CD8-positive, alpha-beta memory T cell (primary cell): ENCODE results near the gene SLC7A7. TPM values are rescaled to one million over a fixed set of nuclear protein-coding genes. Genes with fewer than 3 reads are reported as not detected.
"Not testable (repeated sequence)": the region's sequence is repeated elsewhere in the genome, so short reads cannot be mapped to it uniquely, and the experiment has no call there.

Experiments
- CTCF ChIA-PET: fragments of 350-600 bp; sonication (Branson Sonifier 250); formaldehyde crosslinking; loops from one replicate; lab custom pipeline; 2021; ENCODE audit warnings: antibody characterized with exemption; lab: Charles Lee
- POLR2A ChIA-PET: fragments of 350-600 bp; sonication (Branson Sonifier 250); formaldehyde crosslinking; loops from one replicate; lab custom pipeline; 2021; ENCODE audit warnings: antibody characterized with exemption; lab: Charles Lee
- DNase-seq, 5 donors: peaks; one replicate each; pipeline versions ENCODE4 v3.0.0 to v3.0.0-alpha.2; 2020 to 2022; ENCODE audit warnings: mixed read lengths in 1 of 5
- H3K27ac ChIP-seq: one replicate; pipeline ENCODE4 v1.7.0; 2013; ENCODE audit warnings: low read depth, mild to moderate bottlenecking, low read length, moderate library complexity
- H3K27me3 ChIP-seq: 2 replicates; pipeline ENCODE4 v1.7.0; 2013; ENCODE audit warnings: low read length, mild to moderate bottlenecking; ENCODE audit not compliant: insufficient read depth, poor library complexity, severe bottlenecking
- H3K36me3 ChIP-seq: 2 replicates; pipeline ENCODE4 v1.7.0; 2013; ENCODE audit warnings: mild to moderate bottlenecking, low read length, moderate library complexity; ENCODE audit not compliant: insufficient read depth
- H3K4me1 ChIP-seq: 2 replicates; pipeline ENCODE4 v1.7.0; 2013; ENCODE audit warnings: mild to moderate bottlenecking, low read length, moderate library complexity; ENCODE audit not compliant: insufficient read depth
- H3K4me3 ChIP-seq: 2 replicates; pipeline ENCODE4 v1.7.0; 2013; ENCODE audit warnings: mild to moderate bottlenecking, low read length
- H3K9me3 ChIP-seq: 2 replicates; pipeline ENCODE4 v1.7.0; 2013; ENCODE audit warnings: mild to moderate bottlenecking, low read length
- H3K27ac Mint-ChIP-seq, 8 donors: one replicate each; pipeline ENCODE4 v1.8.0; 2020 to 2021; ENCODE audit warnings: mixed read lengths in 8 of 8, mild to moderate bottlenecking in 6 of 8, inconsistent platforms in 3 of 8, moderate library complexity in 3 of 8
- H3K27me3 Mint-ChIP-seq, 2 donors: one replicate each; pipeline ENCODE4 v1.8.0; 2020 to 2021; ENCODE audit warnings: mixed read lengths in 2 of 2, mild to moderate bottlenecking in 1 of 2, moderate library complexity in 1 of 2
- H3K36me3 Mint-ChIP-seq, 3 donors: one replicate each; pipeline ENCODE4 v1.8.0; 2020 to 2021; ENCODE audit warnings: mixed read lengths in 3 of 3, inconsistent platforms in 1 of 3, mild to moderate bottlenecking in 1 of 3
- H3K4me1 Mint-ChIP-seq, 3 donors: one replicate each; pipeline ENCODE4 v1.8.0; 2020 to 2021; ENCODE audit warnings: mixed read lengths in 3 of 3, inconsistent platforms in 1 of 3, mild to moderate bottlenecking in 1 of 3
- H3K4me3 Mint-ChIP-seq, 7 donors: one replicate each; pipeline ENCODE4 v1.8.0; 2020 to 2021; ENCODE audit warnings: mixed read lengths in 7 of 7, mild to moderate bottlenecking in 6 of 7, moderate library complexity in 4 of 7, inconsistent platforms in 2 of 7
- H3K9me3 Mint-ChIP-seq, 5 donors: one replicate each; pipeline ENCODE4 v1.8.0; 2020 to 2022; ENCODE audit warnings: mixed read lengths in 5 of 5, mild to moderate bottlenecking in 3 of 5, moderate library complexity in 2 of 5, inconsistent platforms in 1 of 5
- polyA plus RNA-seq: library from polyadenylated mRNA; unstranded; fragments of 300-500 nt; fragmentation: Illumina TruSeq; gene quantifications from one replicate; pipeline ENCODE4 v1.2.3, GENCODE V29; 2021
- total RNA-seq, 2 experiments: library from RNA; stranded (reverse); gene quantifications; one replicate each; pipeline ENCODE4 v1.2.3, GENCODE V29; 2021

The SLC7A7 gene
- total and polyA plus RNA-seq, 3 experiments from 2014 or later = 0.70 to 0.75 TPM; not detected in 1

- peaks cover 14 to 66% (median 21%) of the 10 kb centered on the region in 3 donors for H3K36me3 Mint-ChIP-seq
- peaks cover 21% of the 10 kb centered on the region for H3K4me1 ChIP-seq
- CTCF ChIA-PET = no interaction called here
- peak overlapping the region in 2 of 7 donors; percentile 44 to 83 for H3K4me3 Mint-ChIP-seq
- H3K4me3 ChIP-seq = no peak overlapping the region
- H3K27ac Mint-ChIP-seq = peak overlapping the region in 5 of 8 donors; percentile 30 to 85 (median 61)
- peaks cover 30 to 40% (median 39%) of the 10 kb centered on the region in 3 donors for H3K4me1 Mint-ChIP-seq
- H3K27me3 Mint-ChIP-seq = peaks cover 0 to 1% of the 10 kb centered on the region in 2 donors
- no peak for DNase-seq
- no peaks in the 10 kb centered on the region for H3K9me3 Mint-ChIP-seq
- POLR2A ChIA-PET = no interaction called here
- no peak overlapping the region for H3K27ac ChIP-seq
- H3K27me3 ChIP-seq = no peaks in the 10 kb centered on the region
- H3K9me3 ChIP-seq = no peaks in the 10 kb centered on the region
- peaks cover 35% of the 10 kb centered on the region for H3K36me3 ChIP-seq
Measured at GRCh38 chr14:22769369-22769768, 45.9 kb downstream of the SLC7A7 start.

- H3K9me3 ChIP-seq = no peaks in the 10 kb centered on the region
- Mint-ChIP-seq H3K27me3 (peaks cover 0 to 1% of the 10 kb centered on the region in 2 donors), H3K27ac (peak overlapping the region in 4 of 8 donors; percentile 47 to 85 (median 72)), H3K9me3 (no peaks in the 10 kb centered on the region), H3K4me3 (peak overlapping the region in 3 of 7 donors; percentile 28 to 95 (median 44)), H3K36me3 (peaks cover 14 to 64% (median 21%) of the 10 kb centered on the region in 3 donors), H3K4me1 (peaks cover 30 to 40% (median 39%) of the 10 kb centered on the region in 3 donors)
- no peak overlapping the region for H3K4me3 ChIP-seq
- peaks cover 21% of the 10 kb centered on the region for H3K4me1 ChIP-seq
- no peak overlapping the region for H3K27ac ChIP-seq
- POLR2A ChIA-PET = no interaction called here
- peaks cover 35% of the 10 kb centered on the region for H3K36me3 ChIP-seq
- no peaks in the 10 kb centered on the region for H3K27me3 ChIP-seq
- CTCF ChIA-PET = no interaction called here
- DNase-seq = no peak
Measured at GRCh38 chr14:22768947-22769346, 46.3 kb downstream of the SLC7A7 start.

GRCh38 chr14:22767323-22767589, 48.0 kb downstream of the SLC7A7 start:
- Histone ChIP-seq H3K27ac (peak overlapping the region; percentile 77), H3K9me3 (no peaks in the 10 kb centered on the region), H3K4me3 (peak overlapping the region; percentile 71), H3K36me3 (peaks cover 27% of the 10 kb centered on the region), H3K27me3 (no peaks in the 10 kb centered on the region), H3K4me1 (peaks cover 21% of the 10 kb centered on the region)
- Mint-ChIP-seq H3K4me3 (peak overlapping the region; percentile 92 to 98 (median 96)), H3K9me3 (peaks cover 0 to 4% (median 0%) of the 10 kb centered on the region in 5 donors), H3K27ac (peak overlapping the region; percentile 81 to 99 (median 98)), H3K36me3 (peaks cover 18 to 50% (median 21%) of the 10 kb centered on the region in 3 donors), H3K4me1 (peaks cover 32 to 40% (median 39%) of the 10 kb centered on the region in 3 donors), H3K27me3 (peaks cover 0 to 1% of the 10 kb centered on the region in 2 donors)
- DNase-seq = no peak
- CTCF ChIA-PET = interaction anchor here (1.2 to 1.9 kb wide), 3 partner anchors 85 to 211 kb away, joined by 3 to 12 read pairs (median 6); no protein-coding TSS in a partner anchor
- POLR2A ChIA-PET = interaction anchor here (1.0 to 1.7 kb wide), 5 partner anchors 168 to 1256 kb away, joined by 3 to 11 read pairs (median 5); partner anchors contain the start of genes DAD1 and METTL3

GRCh38 chr14:22766457-22767322, 48.5 kb downstream of the SLC7A7 start, which contains the start of gene OXA1L:
TSS of gene OXA1L (plus strand) at chr14:22766688. CDS start at chr14:22766702, 14 bp downstream.
- no peaks in the 10 kb centered on the region for H3K9me3 ChIP-seq
- Mint-ChIP-seq H3K4me3 (peak within 1 kb of the TSS; percentile 92 to 98 (median 96)), H3K27ac (peak within 1 kb of the TSS; percentile 81 to 99 (median 98)), H3K27me3 (peaks cover 0 to 1% of the 10 kb centered on the region in 2 donors), H3K9me3 (peaks cover 0 to 10% (median 4%) of the 10 kb centered on the region in 5 donors), H3K36me3 (peaks cover 21 to 49% (median 24%) of the 10 kb centered on the region in 3 donors), H3K4me1 (peaks cover 32 to 40% (median 39%) of the 10 kb centered on the region in 3 donors)
- CTCF ChIA-PET = interaction anchor here (0.7 to 1.9 kb wide), 8 partner anchors 54 to 210 kb away, joined by 3 to 12 read pairs (median 4); partner anchors contain the start of gene ABHD4
- POLR2A ChIA-PET = interaction anchor here (0.5 to 1.7 kb wide), 17 partner anchors 41 to 1341 kb away, joined by 3 to 11 read pairs (median 4); partner anchors contain the start of genes ACIN1, C14orf119, DAD1 and METTL3
- DNase-seq = peak; percentile 93 to 99 (median 96)
- peak within 1 kb of the TSS; percentile 71 for H3K4me3 ChIP-seq
- peak within 1 kb of the TSS; percentile 77 for H3K27ac ChIP-seq
- no peaks in the 10 kb centered on the region for H3K27me3 ChIP-seq
- H3K36me3 ChIP-seq = peaks cover 27% of the 10 kb centered on the region
- peaks cover 21% of the 10 kb centered on the region for H3K4me1 ChIP-seq

- ChIA-PET CTCF (interaction anchor here (0.9 to 1.5 kb wide), 2 partner anchors 51 to 193 kb away, joined by 3 read pairs; no protein-coding TSS in a partner anchor), POLR2A (interaction anchor here (0.7 kb wide), 1 partner anchor 17 kb away, joined by 4 read pairs; no protein-coding TSS in a partner anchor)
- Histone ChIP-seq H3K27me3 (no peaks in the 10 kb centered on the region), H3K36me3 (peaks cover 4% of the 10 kb centered on the region), H3K9me3 (no peaks in the 10 kb centered on the region), H3K4me1 (peaks cover 21% of the 10 kb centered on the region), H3K4me3 (no peak overlapping the region), H3K27ac (no peak overlapping the region)
- H3K4me3 Mint-ChIP-seq = no peak overlapping the region
- H3K9me3 Mint-ChIP-seq = peaks cover 4 to 18% (median 7%) of the 10 kb centered on the region in 5 donors
- H3K4me1 Mint-ChIP-seq = peaks cover 32 to 38% (median 36%) of the 10 kb centered on the region in 3 donors
- H3K36me3 Mint-ChIP-seq = peaks cover 3 to 29% (median 29%) of the 10 kb centered on the region in 3 donors
- no peak overlapping the region for H3K27ac Mint-ChIP-seq
- no peak for DNase-seq
- peaks cover 0 to 1% of the 10 kb centered on the region in 2 donors for H3K27me3 Mint-ChIP-seq
Measured at GRCh38 chr14:22764382-22764781, 50.9 kb downstream of the SLC7A7 start.

GRCh38 chr14:22761734-22762133, 53.5 kb downstream of the SLC7A7 start:
- H3K4me3 ChIP-seq = no peak overlapping the region
- DNase-seq = no peak
- no peak overlapping the region for H3K27ac ChIP-seq
- ChIA-PET POLR2A (interaction anchor here (0.6 kb wide), 1 partner anchor 193 kb away, joined by 7 read pairs; no protein-coding TSS in a partner anchor), CTCF (no interaction called here)
- H3K9me3 ChIP-seq = no peaks in the 10 kb centered on the region
- H3K9me3 Mint-ChIP-seq = peaks cover 4 to 18% (median 7%) of the 10 kb centered on the region in 5 donors
- H3K4me1 ChIP-seq = peaks cover 5% of the 10 kb centered on the region
- no peaks in the 10 kb centered on the region for H3K36me3 ChIP-seq
- peaks cover 14 to 16% (median 14%) of the 10 kb centered on the region in 3 donors for H3K4me1 Mint-ChIP-seq
- peak overlapping the region in 1 of 8 donors; percentile 31 for H3K27ac Mint-ChIP-seq
- H3K27me3 ChIP-seq = no peaks in the 10 kb centered on the region
- H3K36me3 Mint-ChIP-seq = peaks cover 0 to 35% (median 10%) of the 10 kb centered on the region in 3 donors
- H3K27me3 Mint-ChIP-seq = peaks cover 0 to 1% of the 10 kb centered on the region in 2 donors
- H3K4me3 Mint-ChIP-seq = peak overlapping the region in 1 of 7 donors; percentile 62

- Mint-ChIP-seq H3K36me3 (peaks cover 0 to 30% (median 6%) of the 10 kb centered on the region in 3 donors), H3K9me3 (peaks cover 4 to 18% (median 7%) of the 10 kb centered on the region in 5 donors), H3K27me3 (peaks cover under 1 to 10% of the 10 kb centered on the region in 2 donors)
- DNase-seq, H3K9me3 ChIP-seq, H3K27ac Mint-ChIP-seq, POLR2A ChIA-PET, H3K4me3 ChIP-seq, CTCF ChIA-PET, H3K36me3 ChIP-seq, H3K27ac ChIP-seq, H3K4me3 Mint-ChIP-seq, H3K27me3 ChIP-seq, H3K4me1 Mint-ChIP-seq, H3K4me1 ChIP-seq: not testable (repeated sequence)
Measured at GRCh38 chr14:22757972-22758650, 57.1 kb downstream of the SLC7A7 start.
